Neural progenitor cell (in vitro differentiated cells): ENCODE results near the gene CITED4.

Experiments used
- CTCF ChIP-seq: fragments of 200-600 bp; sonication (generic); IDR thresholded peaks from 2 replicates; pipeline ENCODE4 v1.5.1; 2017; ENCODE audit warnings: antibody characterized with exemption, mild to moderate bottlenecking
- EZH2 ChIP-seq: fragments of 200-600 bp; sonication (generic); IDR thresholded peaks from 2 replicates; pipeline ENCODE4 v1.6.1; 2017; ENCODE audit warnings: antibody characterized with exemption, mild to moderate bottlenecking, moderate library complexity
- EZH2phosphoT487 ChIP-seq: fragments of 200-600 bp; sonication (generic); IDR thresholded peaks from 2 replicates; pipeline ENCODE4 v1.6.1; 2017; ENCODE audit warnings: antibody characterized with exemption

- TF ChIP-seq CTCF (no peak), EZH2 (no peak), EZH2phosphoT487 (no peak)
Measured at GRCh38 chr1:40868051-40868723, 6.0 kb upstream of the CITED4 start.
